ENCODE data around the gene CIT. TPM values are rescaled to one million over a fixed set of nuclear protein-coding genes. Genes with fewer than 3 reads are reported as not detected.
"Not testable (repeated sequence)": the region's sequence is repeated elsewhere in the genome, so short reads cannot be mapped to it uniquely, and the experiment has no call there.

Gene CIT
- 4.4 and 24.4 TPM in 2 replicates for total RNA-seq

DNA sequence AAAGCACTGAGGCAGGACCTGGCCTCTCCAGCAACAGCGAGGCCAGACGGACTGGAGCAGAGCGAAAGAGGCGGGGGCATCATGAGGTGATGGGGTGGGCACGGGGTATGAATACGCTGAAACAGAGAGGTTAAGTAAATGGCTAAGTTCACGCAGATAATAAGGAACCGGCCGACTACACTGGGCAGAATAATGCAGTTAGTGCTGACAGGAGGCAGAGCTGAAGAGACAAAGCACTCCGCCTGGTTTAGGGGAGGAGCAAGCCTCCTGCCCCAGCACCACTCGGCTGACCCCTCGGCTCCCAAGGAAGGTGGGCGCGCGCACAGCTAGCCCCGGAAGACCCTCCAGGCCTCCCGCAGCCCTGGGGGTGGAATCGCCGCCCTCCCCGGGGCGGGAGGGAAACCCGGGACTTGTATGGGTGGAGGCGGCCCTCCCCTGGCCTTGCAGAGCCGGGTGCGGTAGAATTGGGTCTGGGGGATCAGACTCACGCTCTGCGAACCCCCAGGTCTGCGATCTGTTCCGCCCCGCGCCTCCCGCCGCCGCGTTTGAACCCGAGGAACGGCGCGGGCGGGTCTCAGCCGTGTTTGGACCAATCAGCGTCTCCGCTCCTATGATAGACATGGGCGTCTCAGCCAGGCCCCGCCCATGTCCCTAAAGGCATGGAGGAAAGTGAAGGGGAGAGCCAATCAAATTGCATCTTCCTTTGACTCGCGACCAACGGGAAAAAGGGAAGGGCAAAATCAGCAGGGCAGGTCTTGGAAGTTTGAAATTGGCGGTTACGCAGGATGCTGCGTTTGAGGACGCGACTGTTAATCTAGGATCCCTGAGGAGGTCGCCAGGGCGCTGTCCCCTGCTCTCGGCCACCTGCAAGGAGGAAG lies at the start of gene CIT:
Gene CIT, minus strand, starts transcription at position 560 of the 878 bp plus-strand sequence. CDS start 1,152 bp downstream, outside the sequence.
- DNase-seq, result peak; percentile 97

- no peak for DNase-seq
Observed at GRCh38 chr12:119925269-119925668, 48.1 kb upstream of the CIT start.

DNA sequence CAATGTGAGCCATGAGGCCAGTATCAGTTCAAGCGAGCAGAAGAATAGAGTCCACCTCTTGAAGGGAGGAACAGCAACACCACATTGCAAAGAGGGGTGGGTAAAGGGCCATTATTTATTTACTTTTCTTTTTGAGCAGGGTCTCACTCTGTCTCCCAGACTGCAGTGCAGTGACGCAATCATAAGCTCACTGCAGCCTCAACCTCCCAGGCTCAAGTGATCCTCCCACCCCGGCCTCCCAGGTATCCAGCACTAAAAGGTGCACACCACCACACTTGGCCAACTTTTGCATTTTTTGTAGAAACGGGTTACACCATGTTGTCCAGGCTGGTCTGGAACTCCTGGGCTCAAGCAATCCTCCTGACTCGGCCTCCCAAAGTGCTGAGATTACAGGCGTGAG lies 42.9 kb upstream of the CIT start:
- DNase-seq, result no peak

DNA sequence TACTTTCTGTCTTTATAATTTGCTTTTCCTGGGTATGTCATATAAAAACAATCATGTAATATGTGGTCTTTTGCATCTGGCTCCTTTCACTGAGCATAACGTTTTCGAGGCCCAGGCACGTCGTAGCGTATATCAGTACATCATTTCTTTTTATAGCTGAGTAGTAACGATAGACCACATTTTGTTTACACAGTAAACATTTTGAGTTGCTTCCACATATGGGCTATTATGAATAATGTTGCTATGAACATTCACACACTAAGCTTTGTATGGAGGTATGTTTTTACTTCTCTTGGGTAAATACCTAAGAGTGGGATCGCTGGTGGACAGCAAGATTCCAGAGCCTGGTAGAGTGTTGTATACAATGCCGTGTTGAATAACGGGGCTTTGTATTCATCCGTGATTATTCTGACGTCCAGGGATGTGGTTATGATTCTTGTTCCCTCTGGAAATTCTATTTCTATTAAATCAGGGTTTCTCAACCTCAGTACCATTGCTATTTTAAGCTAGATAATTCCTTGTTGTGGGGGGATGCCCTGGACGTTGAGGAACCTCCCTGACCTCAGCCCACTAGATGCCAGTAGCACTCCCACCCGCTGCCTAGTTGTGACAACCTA lies 38.9 kb upstream of the CIT start:
- DNase-seq, result no peak

GRCh38 chr12:119914666-119915065 lies 37.5 kb upstream of the CIT start:
- DNase-seq, result no peak

DNA sequence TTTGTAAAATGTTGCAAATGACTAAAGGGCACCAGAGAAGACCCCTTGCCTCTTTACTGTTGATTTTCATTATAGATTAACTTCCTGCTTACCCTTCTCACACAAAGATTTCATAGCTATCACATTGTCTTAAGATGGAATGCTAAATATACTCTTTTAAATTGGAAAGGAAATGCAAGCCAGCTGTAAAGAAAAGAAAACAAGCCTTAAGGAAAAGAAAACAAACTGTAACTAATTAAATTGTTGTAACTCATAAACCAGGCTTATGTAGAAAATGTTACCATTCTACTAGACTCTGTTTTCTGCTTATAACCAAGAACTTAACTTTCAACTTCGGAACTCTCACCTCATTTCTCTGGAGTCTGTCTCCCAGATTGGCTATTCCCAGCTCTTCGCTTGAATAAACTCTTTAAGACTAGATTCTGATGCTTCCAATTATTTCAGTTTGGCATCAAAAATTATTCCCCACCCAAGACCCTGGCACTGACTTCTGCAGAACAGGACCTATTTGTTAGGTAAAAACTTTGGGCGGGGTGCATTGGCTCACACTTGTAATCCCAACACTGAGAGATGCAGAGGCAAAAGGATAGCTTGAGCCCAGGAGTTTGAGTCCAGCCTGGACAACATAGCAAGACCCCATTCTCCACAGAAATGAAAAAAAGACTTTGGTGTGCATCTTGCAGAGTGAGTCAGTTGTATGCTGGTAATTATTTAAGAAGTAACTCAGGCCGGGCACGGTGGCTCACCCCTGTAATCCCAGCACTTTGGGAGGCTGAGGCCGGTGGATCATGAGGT lies 36.6 kb upstream of the CIT start:
- DNase-seq, result no peak

GRCh38 chr12:119911182-119911581 lies 34.1 kb upstream of the CIT start:
- DNase-seq, result no peak

DNA sequence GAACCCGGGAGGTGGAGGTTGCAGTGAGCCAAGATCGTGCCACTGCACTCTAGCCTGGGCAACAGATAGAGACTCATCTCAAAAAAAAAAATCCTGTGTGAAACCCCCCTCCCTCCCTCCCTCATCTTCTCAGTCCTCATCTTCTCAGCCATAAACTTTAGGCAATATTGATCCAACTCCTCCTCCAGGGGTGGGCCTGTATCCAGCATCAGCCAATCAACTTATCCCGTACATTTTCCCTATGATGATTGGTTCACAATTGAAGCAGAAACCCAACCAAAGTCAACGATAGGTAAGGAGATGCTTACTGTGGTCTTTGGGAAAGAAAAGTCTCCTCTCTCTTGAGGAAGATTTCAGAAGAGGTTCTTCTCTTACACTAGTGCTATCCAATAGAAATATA lies 33.5 kb upstream of the CIT start:
- no peak for DNase-seq

- peak; percentile 81 for DNase-seq
Observed at GRCh38 chr12:119902084-119902509, 25.0 kb upstream of the CIT start.

GRCh38 chr12:119901670-119902069 lies 24.6 kb upstream of the CIT start:
- DNase-seq, result no peak

- DNase-seq, result no peak
Observed at GRCh38 chr12:119894916-119895315, 17.8 kb upstream of the CIT start.

DNA sequence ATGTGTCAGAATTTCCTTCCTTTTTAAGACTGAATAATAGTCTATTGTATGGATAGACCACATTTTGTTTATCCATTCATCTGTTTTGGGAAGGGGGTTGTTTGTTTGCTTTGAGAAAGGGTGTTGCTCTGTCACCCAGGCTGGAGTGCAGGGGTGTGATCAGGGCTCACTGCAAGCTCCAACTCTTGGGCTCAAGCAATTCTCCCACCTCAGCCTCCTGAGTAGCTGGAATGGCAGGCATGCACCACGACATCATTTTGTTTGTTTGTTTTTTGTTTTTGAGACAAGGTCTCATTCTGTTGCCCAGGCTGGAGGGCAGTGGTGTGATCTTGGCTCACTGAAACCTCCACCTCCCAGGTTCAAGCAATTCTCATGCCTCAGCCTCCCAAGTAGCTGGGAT lies 15.5 kb upstream of the CIT start:
- DNase-seq, result not testable (repeated sequence)

GRCh38 chr12:119885549-119885948 lies 8.4 kb upstream of the CIT start:
- no peak for DNase-seq

GRCh38 chr12:119883791-119884190 lies 6.7 kb upstream of the CIT start:
- not testable (repeated sequence) for DNase-seq

DNA sequence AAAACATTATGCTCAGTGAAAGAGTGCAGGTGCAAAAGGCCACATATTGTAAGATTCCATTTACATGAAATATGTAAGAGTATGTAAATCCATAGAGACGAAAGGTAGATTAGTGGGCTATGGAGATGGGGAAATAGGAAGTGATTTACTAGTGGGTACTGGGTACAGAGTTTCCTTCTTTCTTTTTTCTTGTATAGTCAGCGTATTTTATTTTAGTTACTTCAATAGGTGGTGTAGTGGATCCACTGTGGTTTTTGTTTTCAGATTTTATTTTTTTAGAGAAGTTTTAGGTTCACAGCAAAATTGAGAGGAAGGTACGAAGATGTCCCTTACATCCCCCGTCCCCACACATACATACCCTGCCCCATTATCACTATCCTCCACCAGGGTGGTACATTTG lies 6.1 kb upstream of the CIT start:
- no peak for DNase-seq

GRCh38 chr12:119877639-119877948 lies 474 bp upstream of the CIT start:
- no peak for DNase-seq

DNA sequence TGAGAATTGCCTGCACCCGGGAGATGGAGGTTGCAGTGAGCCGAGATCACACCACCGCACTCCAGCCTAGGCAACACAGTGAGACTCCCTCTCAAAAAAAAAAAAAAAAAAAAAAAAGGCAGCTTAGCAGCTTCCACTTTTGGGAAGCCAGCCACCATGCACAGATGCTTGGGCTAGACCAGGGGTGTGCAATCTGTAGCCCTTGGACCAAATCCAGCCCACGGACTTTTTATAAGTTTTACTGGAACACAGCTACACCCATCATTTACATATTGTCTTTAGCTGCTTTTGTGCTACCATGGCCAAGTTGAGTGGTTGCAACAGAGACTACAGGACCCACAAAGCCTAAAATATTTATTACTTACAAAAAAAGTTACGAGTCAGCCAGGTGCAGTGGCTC lies 6.7 kb downstream of the CIT start:
- no peak for DNase-seq

GRCh38 chr12:119869720-119870119 lies 7.4 kb downstream of the CIT start:
- DNase-seq, result peak; percentile 85

DNA sequence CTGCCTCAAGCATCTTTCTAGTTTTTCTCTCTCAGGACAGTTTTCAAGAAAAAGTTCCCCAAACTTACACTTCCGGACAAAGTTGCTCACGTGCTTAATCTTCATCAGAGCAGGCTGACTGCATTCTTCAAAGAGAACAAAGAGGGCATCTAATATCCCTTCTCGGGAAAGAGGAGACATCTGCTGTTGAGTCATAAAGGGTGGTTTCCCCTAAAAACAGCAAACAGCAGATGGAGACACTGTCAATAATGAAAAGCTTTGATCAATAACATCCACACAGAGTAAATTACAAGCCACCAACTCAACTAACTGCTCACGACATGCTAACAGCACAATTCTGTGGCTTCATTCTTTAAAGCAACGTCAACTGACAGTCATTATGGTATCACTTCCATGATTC lies 8.1 kb downstream of the CIT start:
- DNase-seq, result peak; percentile 73

DNA sequence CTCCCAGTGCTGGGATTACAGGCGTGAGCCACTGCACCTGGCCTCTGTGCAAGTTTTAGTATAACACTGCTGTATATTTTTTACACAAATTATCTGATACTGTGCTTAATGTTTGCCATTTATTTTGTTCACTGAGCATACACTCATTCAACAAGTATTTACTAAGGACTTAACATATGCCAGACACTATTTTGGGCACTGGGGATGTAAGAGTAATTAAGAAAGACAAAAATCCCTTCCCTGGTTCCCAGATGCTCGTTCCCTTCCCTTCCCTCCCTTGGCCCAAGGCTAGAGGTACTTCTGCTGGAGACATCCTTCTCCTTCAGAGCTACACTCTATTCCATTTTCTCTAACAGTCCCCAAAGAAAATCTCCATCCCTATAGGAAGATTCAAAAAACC lies 12.5 kb downstream of the CIT start:
- no peak for DNase-seq

GRCh38 chr12:119859241-119859640 lies 17.9 kb downstream of the CIT start:
- no peak for DNase-seq

DNA sequence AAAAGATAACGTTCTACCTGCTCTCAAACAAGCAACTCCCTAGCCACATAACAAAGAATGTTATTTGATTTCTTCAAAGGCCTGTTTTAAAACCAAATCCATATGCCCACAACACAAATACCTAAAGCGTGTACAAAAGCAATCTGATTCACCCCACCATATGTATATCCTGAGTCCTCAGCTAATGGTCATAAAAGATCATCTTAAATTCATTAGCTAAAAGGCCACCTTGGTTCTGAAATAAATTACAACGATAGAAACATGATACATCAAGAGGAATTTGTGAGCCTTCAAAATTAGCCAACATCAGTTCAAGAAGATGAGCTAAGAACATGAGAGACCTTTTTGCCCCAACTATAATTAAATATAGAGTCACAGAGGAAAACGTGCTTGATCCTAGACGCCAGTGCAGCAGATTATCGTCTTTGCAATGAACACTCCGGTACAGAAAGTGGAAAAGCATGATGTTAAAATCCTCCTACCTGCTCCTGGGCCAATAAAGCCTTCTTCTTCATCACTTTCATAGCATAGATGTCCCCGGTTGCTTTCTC lies 20.0 kb downstream of the CIT start:
- DNase-seq, result no peak

DNA sequence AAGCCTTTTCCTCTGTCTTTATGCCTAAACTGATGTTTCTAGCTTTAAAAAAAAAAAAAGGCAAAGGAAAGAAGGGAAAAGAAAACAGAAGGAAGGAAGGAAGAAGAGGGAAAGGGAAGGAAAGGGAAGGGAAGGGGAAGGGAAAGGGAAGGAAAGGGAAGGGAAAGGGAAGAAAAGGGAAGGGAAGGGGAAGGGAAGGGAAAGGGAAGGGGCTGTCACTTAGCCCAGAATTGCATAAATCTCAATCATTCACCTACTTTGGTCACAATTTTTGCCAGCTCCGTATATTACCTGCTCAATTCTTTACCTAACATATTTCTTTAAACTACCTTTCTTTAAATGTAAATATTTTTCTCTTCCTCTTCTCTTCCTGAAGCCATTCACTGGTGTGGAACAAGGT lies 26.8 kb downstream of the CIT start:
- DNase-seq, result no peak
